ENCODE results near the gene GALNT14.

GALNT14 gene

GRCh38 chr2:31051258-31052140 is 86.7 kb downstream of the GALNT14 start:
- Histone ChIP-seq H3K27me3 (ENCODE audit: control insufficient read depth, insufficient read depth, low read length) (no peaks in the 10 kb centered on the region), H3K4me3 (ENCODE audit: low read length) (no peak overlapping the region), H3K27ac (ENCODE audit: low read length) (no peak overlapping the region), H3K36me3 (ENCODE audit: control insufficient read depth, low read depth, low read length) (no peaks in the 10 kb centered on the region), H3K9me3 (ENCODE audit: control insufficient read depth, low read depth, low read length) (no peaks in the 10 kb centered on the region), H3K4me1 (ENCODE audit: control insufficient read depth, low read depth, low read length) (no peaks in the 10 kb centered on the region), H3K9ac (ENCODE audit: low read length) (no peak overlapping the region)

DNA sequence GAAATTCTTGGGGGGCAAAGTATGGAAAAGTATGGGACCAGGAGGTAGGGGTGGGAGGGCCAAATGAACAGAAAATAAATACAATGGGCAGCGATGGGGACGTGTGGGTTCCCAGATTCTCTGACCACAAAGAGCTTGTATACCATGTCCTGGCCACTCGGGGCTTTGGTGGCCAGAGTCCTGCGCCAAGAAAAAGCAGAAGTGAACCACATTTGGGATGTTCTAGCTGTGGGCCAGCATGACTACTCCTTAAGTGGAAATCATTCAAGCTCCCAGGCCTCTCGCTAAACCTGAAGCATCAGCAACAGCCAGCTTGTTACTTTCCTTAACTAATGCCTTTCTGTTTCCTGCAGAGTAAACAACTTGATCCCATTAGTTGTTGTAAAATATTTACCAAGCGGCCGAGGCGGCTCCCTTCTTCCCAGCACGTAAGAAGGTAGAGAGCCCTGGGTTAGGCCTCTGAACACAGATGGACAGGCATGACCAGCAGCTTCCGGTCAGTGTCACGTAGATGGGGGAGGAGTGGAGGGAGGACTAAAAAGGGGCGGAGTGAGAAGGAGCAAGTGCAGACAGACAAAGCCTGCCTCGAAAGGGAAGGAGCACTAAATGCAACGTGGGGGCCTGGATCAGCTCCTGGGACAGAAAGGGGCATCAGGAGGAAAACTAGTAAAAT is 88.2 kb downstream of the GALNT14 start:
- Histone ChIP-seq H3K27me3 (ENCODE audit: control insufficient read depth, insufficient read depth, low read length) (no peaks in the 10 kb centered on the region), H3K4me3 (ENCODE audit: low read length) (no peak overlapping the region), H3K27ac (ENCODE audit: low read length) (no peak overlapping the region), H3K9ac (ENCODE audit: low read length) (no peak overlapping the region), H3K36me3 (ENCODE audit: control insufficient read depth, low read depth, low read length) (no peaks in the 10 kb centered on the region), H3K4me1 (ENCODE audit: control insufficient read depth, low read depth, low read length) (no peaks in the 10 kb centered on the region), H3K9me3 (ENCODE audit: control insufficient read depth, low read depth, low read length) (no peaks in the 10 kb centered on the region)

DNA sequence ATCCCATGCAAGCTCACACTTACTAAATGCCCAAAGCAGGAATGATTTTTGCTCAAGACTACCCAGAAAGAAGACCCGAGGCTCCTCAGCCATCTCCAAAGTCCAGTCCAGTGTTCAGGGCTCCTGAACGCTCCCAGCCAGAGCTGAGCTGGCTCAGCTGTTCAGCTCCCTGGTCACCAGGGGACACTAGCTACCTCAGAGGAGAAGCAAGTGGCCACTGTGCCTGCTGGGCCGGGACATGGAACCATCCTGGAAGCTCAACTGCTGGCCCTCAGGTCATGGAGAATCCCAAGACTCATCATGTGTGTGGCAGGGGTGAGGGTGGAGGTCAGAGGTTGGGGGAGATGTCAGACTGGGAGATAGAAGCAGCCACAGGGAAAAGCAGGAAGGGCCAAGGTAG is 89.0 kb downstream of the GALNT14 start:
- H3K9me3 ChIP-seq (ENCODE audit: control insufficient read depth, low read depth, low read length), result no peaks in the 10 kb centered on the region
- H3K27me3 ChIP-seq (ENCODE audit: control insufficient read depth, insufficient read depth, low read length), result no peaks in the 10 kb centered on the region
- no peak overlapping the region for H3K27ac ChIP-seq (ENCODE audit: low read length)
- H3K4me3 ChIP-seq (ENCODE audit: low read length), result no peak overlapping the region
- H3K9ac ChIP-seq (ENCODE audit: low read length), result no peak overlapping the region
- no peaks in the 10 kb centered on the region for H3K36me3 ChIP-seq (ENCODE audit: control insufficient read depth, low read depth, low read length)
- no peaks in the 10 kb centered on the region for H3K4me1 ChIP-seq (ENCODE audit: control insufficient read depth, low read depth, low read length)

DNA sequence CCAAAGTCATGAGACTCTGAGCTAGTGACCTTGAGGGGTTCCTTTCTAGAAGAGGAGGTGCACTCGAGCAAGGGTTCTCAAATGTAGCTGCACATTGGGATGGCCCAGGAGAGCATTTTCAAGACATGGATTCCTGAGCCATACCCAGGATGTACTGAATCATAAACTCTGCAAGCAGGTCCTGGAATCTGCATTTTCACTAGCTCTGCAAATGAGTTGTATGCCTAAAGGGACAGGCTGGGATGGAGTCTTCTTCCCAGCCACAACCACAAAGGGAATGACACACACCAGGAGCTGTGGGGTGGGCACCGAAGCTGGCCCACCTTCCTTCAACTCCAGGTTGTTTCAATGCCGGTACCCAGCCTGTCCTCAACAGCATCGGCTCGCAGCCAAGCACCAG is 90.6 kb downstream of the GALNT14 start:
- Histone ChIP-seq H3K9ac (ENCODE audit: low read length) (no peak overlapping the region), H3K27ac (ENCODE audit: low read length) (no peak overlapping the region), H3K36me3 (ENCODE audit: control insufficient read depth, low read depth, low read length) (no peaks in the 10 kb centered on the region), H3K27me3 (ENCODE audit: control insufficient read depth, insufficient read depth, low read length) (no peaks in the 10 kb centered on the region), H3K4me3 (ENCODE audit: low read length) (no peak overlapping the region), H3K9me3 (ENCODE audit: control insufficient read depth, low read depth, low read length) (no peaks in the 10 kb centered on the region), H3K4me1 (ENCODE audit: control insufficient read depth, low read depth, low read length) (no peaks in the 10 kb centered on the region)

GRCh38 chr2:31038385-31038784 is 99.9 kb downstream of the GALNT14 start:
- no peak overlapping the region for H3K27ac ChIP-seq (ENCODE audit: low read length)
- H3K9ac ChIP-seq (ENCODE audit: low read length), result no peak overlapping the region
- peaks cover 8% of the 10 kb centered on the region for H3K9me3 ChIP-seq (ENCODE audit: control insufficient read depth, low read depth, low read length)
- no peak overlapping the region for H3K4me3 ChIP-seq (ENCODE audit: low read length)
- H3K27me3 ChIP-seq (ENCODE audit: control insufficient read depth, insufficient read depth, low read length), result no peaks in the 10 kb centered on the region
- no peaks in the 10 kb centered on the region for H3K36me3 ChIP-seq (ENCODE audit: control insufficient read depth, low read depth, low read length)
- H3K4me1 ChIP-seq (ENCODE audit: control insufficient read depth, low read depth, low read length), result peaks cover 3% of the 10 kb centered on the region

GRCh38 chr2:31037058-31037457 is 101.2 kb downstream of the GALNT14 start:
- Histone ChIP-seq H3K4me3 (ENCODE audit: low read length) (no peak overlapping the region), H3K27ac (ENCODE audit: low read length) (no peak overlapping the region), H3K27me3 (ENCODE audit: control insufficient read depth, insufficient read depth, low read length) (no peaks in the 10 kb centered on the region), H3K36me3 (ENCODE audit: control insufficient read depth, low read depth, low read length) (no peaks in the 10 kb centered on the region), H3K9me3 (ENCODE audit: control insufficient read depth, low read depth, low read length) (peaks cover 8% of the 10 kb centered on the region), H3K9ac (ENCODE audit: low read length) (no peak overlapping the region), H3K4me1 (ENCODE audit: control insufficient read depth, low read depth, low read length) (peaks cover 3% of the 10 kb centered on the region)

DNA sequence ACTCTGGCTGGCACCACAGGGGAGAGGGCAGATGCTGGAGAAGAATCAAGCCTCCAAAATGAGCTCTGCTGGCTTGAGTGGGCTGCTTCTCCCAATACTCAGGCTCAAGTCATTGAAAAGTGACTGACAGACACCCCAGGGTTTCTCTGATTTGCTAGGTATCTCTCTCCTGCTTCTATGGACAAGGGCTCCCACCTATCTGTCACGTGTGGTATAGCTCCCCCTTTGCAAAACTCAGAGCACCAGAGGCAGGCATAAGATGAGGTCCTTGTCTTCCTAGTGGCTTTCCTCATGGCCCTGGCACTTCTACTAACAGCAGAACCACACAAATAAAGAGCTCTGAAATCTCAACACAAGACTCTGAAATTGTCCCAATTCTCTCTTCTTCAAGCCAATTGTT is 105.2 kb downstream of the GALNT14 start:
- Histone ChIP-seq H3K9ac (ENCODE audit: low read length) (no peak overlapping the region), H3K9me3 (ENCODE audit: control insufficient read depth, low read depth, low read length) (peaks cover 8% of the 10 kb centered on the region), H3K27me3 (ENCODE audit: control insufficient read depth, insufficient read depth, low read length) (no peaks in the 10 kb centered on the region), H3K4me1 (ENCODE audit: control insufficient read depth, low read depth, low read length) (peaks cover 9% of the 10 kb centered on the region), H3K27ac (ENCODE audit: low read length) (no peak overlapping the region), H3K4me3 (ENCODE audit: low read length) (no peak overlapping the region), H3K36me3 (ENCODE audit: control insufficient read depth, low read depth, low read length) (no peaks in the 10 kb centered on the region)

GRCh38 chr2:31032475-31032874 is 105.8 kb downstream of the GALNT14 start:
- Histone ChIP-seq H3K27ac (ENCODE audit: low read length) (no peak overlapping the region), H3K4me1 (ENCODE audit: control insufficient read depth, low read depth, low read length) (peaks cover 13% of the 10 kb centered on the region), H3K9me3 (ENCODE audit: control insufficient read depth, low read depth, low read length) (peaks cover 8% of the 10 kb centered on the region), H3K9ac (ENCODE audit: low read length) (no peak overlapping the region), H3K4me3 (ENCODE audit: low read length) (no peak overlapping the region), H3K27me3 (ENCODE audit: control insufficient read depth, insufficient read depth, low read length) (no peaks in the 10 kb centered on the region), H3K36me3 (ENCODE audit: control insufficient read depth, low read depth, low read length) (no peaks in the 10 kb centered on the region)

- Histone ChIP-seq H3K27me3 (ENCODE audit: control insufficient read depth, insufficient read depth, low read length) (no peaks in the 10 kb centered on the region), H3K9me3 (ENCODE audit: control insufficient read depth, low read depth, low read length) (no peaks in the 10 kb centered on the region), H3K4me3 (ENCODE audit: low read length) (no peak overlapping the region), H3K9ac (ENCODE audit: low read length) (no peak overlapping the region), H3K4me1 (ENCODE audit: control insufficient read depth, low read depth, low read length) (peaks cover 13% of the 10 kb centered on the region), H3K36me3 (ENCODE audit: control insufficient read depth, low read depth, low read length) (no peaks in the 10 kb centered on the region), H3K27ac (ENCODE audit: low read length) (no peak overlapping the region)
These were observed 107.0 kb downstream of the GALNT14 start for GRCh38 chr2:31031132-31031706.

DNA sequence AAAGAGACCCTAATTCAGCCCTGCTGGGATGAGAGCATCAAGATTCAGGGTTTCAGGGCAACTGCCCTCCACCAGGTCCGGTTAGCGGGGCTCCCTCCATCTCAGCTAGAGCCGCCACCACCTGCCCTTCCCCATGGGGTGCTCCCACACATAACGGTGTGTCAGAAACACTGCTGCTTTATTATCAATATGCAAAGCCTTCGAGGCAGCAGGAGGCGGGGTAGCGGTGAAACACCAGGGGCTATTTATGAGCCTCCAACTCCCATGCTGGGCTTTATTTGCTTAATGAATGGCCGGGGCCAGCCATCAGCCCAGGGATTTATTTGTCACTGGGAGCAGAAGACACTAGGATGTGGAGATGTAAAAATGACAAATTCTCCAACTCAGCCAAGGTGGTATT is 109.8 kb downstream of the GALNT14 start:
- Histone ChIP-seq H3K36me3 (ENCODE audit: control insufficient read depth, low read depth, low read length) (no peaks in the 10 kb centered on the region), H3K4me3 (ENCODE audit: low read length) (no peak overlapping the region), H3K9me3 (ENCODE audit: control insufficient read depth, low read depth, low read length) (no peaks in the 10 kb centered on the region), H3K4me1 (ENCODE audit: control insufficient read depth, low read depth, low read length) (peaks cover 13% of the 10 kb centered on the region), H3K9ac (ENCODE audit: low read length) (no peak overlapping the region), H3K27ac (ENCODE audit: low read length) (no peak overlapping the region), H3K27me3 (ENCODE audit: control insufficient read depth, insufficient read depth, low read length) (no peaks in the 10 kb centered on the region)

GRCh38 chr2:31027549-31027948 is 110.7 kb downstream of the GALNT14 start:
- Histone ChIP-seq H3K9me3 (ENCODE audit: control insufficient read depth, low read depth, low read length) (no peaks in the 10 kb centered on the region), H3K4me1 (ENCODE audit: control insufficient read depth, low read depth, low read length) (peaks cover 13% of the 10 kb centered on the region), H3K9ac (ENCODE audit: low read length) (no peak overlapping the region), H3K4me3 (ENCODE audit: low read length) (no peak overlapping the region), H3K36me3 (ENCODE audit: control insufficient read depth, low read depth, low read length) (no peaks in the 10 kb centered on the region), H3K27ac (ENCODE audit: low read length) (no peak overlapping the region), H3K27me3 (ENCODE audit: control insufficient read depth, insufficient read depth, low read length) (no peaks in the 10 kb centered on the region)

All from iPS-18a (cell line).